ENCODE measurements around the gene ACSL5. TPM values are rescaled to one million over a fixed set of nuclear protein-coding genes. Genes with fewer than 3 reads are reported as not detected.

Gene ACSL5
- total and polyA plus RNA-seq, 2 of the 4 experiments (the other 2 are of a cell fraction), result 0.87 to 1.3 TPM

DNA sequence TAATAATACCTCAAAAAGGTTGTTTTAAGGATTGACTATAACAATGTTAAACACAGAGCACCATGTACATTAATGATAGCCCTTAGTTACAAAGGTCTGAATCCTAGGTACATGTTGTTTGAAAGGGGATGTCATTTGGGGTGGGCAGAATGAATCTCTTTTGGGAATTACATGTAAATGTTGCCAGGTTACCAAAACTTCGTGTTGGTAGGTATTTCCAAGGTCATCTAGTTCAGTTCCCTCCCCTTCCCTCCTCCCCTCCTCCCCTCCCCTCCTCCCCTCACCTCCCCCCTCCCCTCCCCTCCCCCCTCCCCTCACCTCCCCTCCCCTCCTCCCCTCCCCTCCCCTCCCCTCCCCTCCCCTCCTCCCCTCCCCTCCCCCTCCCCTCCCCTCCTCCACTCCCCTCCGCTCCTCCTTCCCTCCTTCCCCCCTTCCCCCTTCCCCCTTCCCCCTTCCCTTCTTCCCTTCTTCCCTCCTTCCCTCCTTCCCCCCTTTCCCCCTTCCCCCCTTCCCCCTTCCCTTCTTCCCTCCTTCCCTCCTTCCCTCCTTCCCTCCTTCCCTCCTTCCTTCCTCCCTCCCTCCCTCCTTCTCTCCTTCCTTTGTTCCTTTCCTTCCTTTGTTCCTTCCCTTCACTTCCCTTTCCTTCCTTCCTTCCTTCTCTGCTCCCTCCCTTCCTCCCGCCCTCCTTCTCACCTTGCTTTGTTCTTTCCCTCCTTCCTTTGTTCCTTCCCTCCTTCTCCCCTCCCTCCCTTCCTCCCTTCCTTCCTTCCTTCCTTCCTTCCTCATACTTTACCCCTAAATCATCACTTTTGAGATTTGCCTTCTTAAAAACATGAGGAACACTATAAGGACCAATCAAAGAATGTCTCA lies 81.2 kb downstream of the ACSL5 start:
- Histone ChIP-seq H3K27me3 (ENCODE audit: control insufficient read depth, insufficient read depth, low read length) (no peaks in the 10 kb centered on the region), H2BK120ac (ENCODE audit: low read depth, low read length) (no peak overlapping the region), H2BK20ac (ENCODE audit: low read depth, low read length) (no peak overlapping the region), H3K9ac (ENCODE audit: low read depth, low read length) (no peak overlapping the region), H3K18ac (ENCODE audit: low read depth, low read length) (no peak overlapping the region), H3K4ac (ENCODE audit: low read depth, low read length) (no peak overlapping the region), H3K27ac (ENCODE audit: insufficient read depth, low read length) (no peak overlapping the region), H4K8ac (ENCODE audit: low read depth in 2 of 2, low read length in 2 of 2) (no peak overlapping the region), H3K9me3 (ENCODE audit: control insufficient read depth, insufficient read depth, low read length) (no peaks in the 10 kb centered on the region), H3K36me3 (ENCODE audit: control insufficient read depth, insufficient read depth, low read length) (no peaks in the 10 kb centered on the region), H2AK5ac (ENCODE audit: low read depth, low read length) (no peak overlapping the region; the same call in 1 of the 2 replicates), H3K4me1 (ENCODE audit: control insufficient read depth, insufficient read depth, low read length) (0 out of 2 replicates have a peak, but pooled peaks cover 2% of the 10 kb centered on the region), H3K9me1 (ENCODE audit: insufficient read depth, low read length) (0 out of 2 replicates have a peak, but pooled peaks cover 3% of the 10 kb centered on the region), H2AFZ (replicated peaks; ENCODE audit: low read length, poor library complexity) (no peak overlapping the region), H3K4me3 (ENCODE audit: insufficient read depth, low read depth, low read length) (no peak overlapping the region), H4K20me1 (ENCODE audit: insufficient read depth, low read length) (no peaks in the 10 kb centered on the region), H3K14ac (replicated peaks; ENCODE audit: low read depth, low read length) (no peak overlapping the region), H2AK9ac (replicated peaks; ENCODE audit: low read depth, low read length, poor library complexity) (no peak overlapping the region), H4K5ac (ENCODE audit: low read depth, low read length) (no peak overlapping the region), H3K4me2 (ENCODE audit: low read depth, low read length) (no peak overlapping the region; the same call in 1 of the 2 replicates), H3K23ac (ENCODE audit: low read depth, low read length) (no peak overlapping the region), H3K56ac (ENCODE audit: extremely low read depth, insufficient read depth, low read length) (no peak overlapping the region), H2BK5ac (ENCODE audit: low read depth, low read length, poor library complexity, severe bottlenecking) (no peak overlapping the region), H2BK15ac (ENCODE audit: low read depth, low read length) (no peak overlapping the region), H4K91ac (ENCODE audit: insufficient read depth, low read depth, low read length) (no peak overlapping the region), H3K79me1 (ENCODE audit: low read depth in 1 of 2, low read length in 2 of 2) (peaks cover 27 to 29% of the 10 kb centered on the region in 2 experiments)
- in situ Hi-C loops (cut with MboI; ENCODE audit: low sequenced_read_pairs), result no loop called here
- DNase-seq (no peak), ATAC-seq (ENCODE audit: low read depth) (no peak)
- intact Hi-C loops (cut with micrococcal nuclease), result no loop called here
- 100% methylated on average over 1 of the region's 3 CpGs; no CpG with 5 or more reads in 1 of the 2 experiments for WGBS, 2 experiments (ENCODE audit: extremely low coverage in 2 of 2, insufficient read length in 1 of 2)
- ChIA-PET CTCF (no interaction called here), POLR2A (ENCODE audit: unreplicated experiment) (no interaction called here)
- TF ChIP-seq POLR2A (IDR thresholded peaks at IDR 0.05; ENCODE audit: low read depth, low read length) (no peak), RCOR1 (IDR thresholded peaks at IDR 0.05; ENCODE audit: insufficient replicate concordance, low read length) (no peak), BHLHE40 (IDR thresholded peaks at IDR 0.05; ENCODE audit: low read depth, low read length) (no peak), MAFK (IDR thresholded peaks at IDR 0.05; ENCODE audit: low read depth, low read length) (no peak), SMC3 (IDR thresholded peaks at IDR 0.05; ENCODE audit: low read depth, low read length) (no peak), RFX5 (IDR thresholded peaks at IDR 0.05; ENCODE audit: low read depth, low read length) (no peak)
- no TSS peak for BruUV-seq (replicated peaks)
- dilution Hi-C loops (cut with HindIII; ENCODE audit: low sequenced_read_pairs, unreplicated experiment), result no loop called here

Measured in IMR-90 (cell line).